ENCODE measurements around the gene HAAO. TPM values are rescaled to one million over a fixed set of nuclear protein-coding genes. Genes with fewer than 3 reads are reported as not detected.

Gene HAAO
- total RNA-seq, 1 experiment from 2014 or later = 6.6 TPM

GRCh38 chr2:42764096-42764495 is 28.3 kb downstream of the HAAO start, which contains the start of gene OXER1:
Gene OXER1 (minus strand): TSS chr2:42764135. CDS start chr2:42764062, 73 bp downstream.
- Histone ChIP-seq H4K91ac (ENCODE audit: insufficient read length, low read depth, low read length) (no peak within 1 kb of the TSS), H3K9ac (ENCODE audit: extremely low read depth, insufficient read length, low read length) (no peak within 1 kb of the TSS), H2AFZ (ENCODE audit: low read length) (no peak within 1 kb of the TSS), H2BK20ac (ENCODE audit: low read depth, low read length, poor library complexity, severe bottlenecking) (no peak within 1 kb of the TSS), H4K5ac (ENCODE audit: insufficient read length, low read depth, low read length) (no peak within 1 kb of the TSS), H2AK5ac (ENCODE audit: insufficient read length, low read length) (no peak within 1 kb of the TSS), H3T11ph (ENCODE audit: low read length) (no peak within 1 kb of the TSS), H3K4ac (ENCODE audit: low read depth, low read length) (no peak within 1 kb of the TSS), H3K9me3 (ENCODE audit: control insufficient read depth, low read depth, low read length) (no peaks in the 10 kb centered on the region), H2BK5ac (ENCODE audit: insufficient read length, low read length) (no peak within 1 kb of the TSS), H3K27me3 (ENCODE audit: insufficient read depth, low read length) (no peaks in the 10 kb centered on the region), H3K23me2 (ENCODE audit: insufficient read length, low read depth, low read length, poor library complexity, severe bottlenecking) (no peaks in the 10 kb centered on the region), H2BK120ac (ENCODE audit: low read depth, low read length, poor library complexity, severe bottlenecking) (no peak within 1 kb of the TSS), H3K23ac (ENCODE audit: insufficient read length, low read depth, low read length) (no peak within 1 kb of the TSS), H3K56ac (ENCODE audit: insufficient read length, low read depth, low read length) (no peak within 1 kb of the TSS), H3K14ac (ENCODE audit: insufficient read depth, low read length) (no peak within 1 kb of the TSS; the same call in 1 of the 2 replicates), H3K27ac (ENCODE audit: insufficient read length, low read depth, low read length) (no peak within 1 kb of the TSS), H3K4me1 (ENCODE audit: insufficient read depth, low read length) (no peaks in the 10 kb centered on the region), H3K4me2 (ENCODE audit: insufficient read depth, insufficient read length, low read length) (no peak within 1 kb of the TSS), H4K20me1 (ENCODE audit: control insufficient read depth, insufficient read depth, insufficient read length) (no peaks in the 10 kb centered on the region), H3K79me1 (ENCODE audit: insufficient read depth, low read depth, low read length, poor library complexity, severe bottlenecking) (no peaks in the 10 kb centered on the region), H3K18ac (ENCODE audit: insufficient read length, low read depth, low read length) (no peak within 1 kb of the TSS), H2BK12ac (ENCODE audit: insufficient read length, low read depth, low read length) (no peak within 1 kb of the TSS), H2BK15ac (ENCODE audit: low read depth, low read length) (no peak within 1 kb of the TSS), H3K79me2 (ENCODE audit: insufficient read depth, low read length) (no peaks in the 10 kb centered on the region), H4K8ac (replicated peaks; ENCODE audit: insufficient read length, low read depth, low read length) (no peak within 1 kb of the TSS)
- peak within 1 kb of the TSS in 1 of 3 experiments; percentile 92; a peak in 4 of 7 replicates for H3K27ac Mint-ChIP-seq
- no peak for DNase-seq
- peaks cover 8 to 27% of the 10 kb centered on the region in 2 experiments for H3K4me1 Mint-ChIP-seq
- no peaks in the 10 kb centered on the region for H3K9me3 Mint-ChIP-seq
- no peak within 1 kb of the TSS for H3K4me3 Mint-ChIP-seq
- TF ChIP-seq CTCF (conservative IDR thresholded peaks at IDR 0.05) = no peak
- H3K36me3 Mint-ChIP-seq (ENCODE audit: insufficient read depth in 1 of 3, low read depth in 3 of 3) = peaks cover 4 to 9% (median 5%) of the 10 kb centered on the region in 3 experiments; a peak in 6 of 7 replicates
- no peaks in the 10 kb centered on the region for H3K27me3 Mint-ChIP-seq (ENCODE audit: low read depth)
- no CpG with 5 or more reads among the region's 5 CpGs for WGBS (ENCODE audit: extremely low coverage, insufficient read length, low lambda C conversion rate)

All from H9 (cell line).